GM18909 (cell line): ENCODE measurements around the gene ACTG2.

Experiments
- ATAC-seq: cut with Tn5 transposase; IDR thresholded peaks from one replicate; pipeline ENCODE4 v1.9.1; 2021; ENCODE audit warnings: mild to moderate bottlenecking; ENCODE audit not compliant: unreplicated experiment, poor library complexity

Gene ACTG2

DNA sequence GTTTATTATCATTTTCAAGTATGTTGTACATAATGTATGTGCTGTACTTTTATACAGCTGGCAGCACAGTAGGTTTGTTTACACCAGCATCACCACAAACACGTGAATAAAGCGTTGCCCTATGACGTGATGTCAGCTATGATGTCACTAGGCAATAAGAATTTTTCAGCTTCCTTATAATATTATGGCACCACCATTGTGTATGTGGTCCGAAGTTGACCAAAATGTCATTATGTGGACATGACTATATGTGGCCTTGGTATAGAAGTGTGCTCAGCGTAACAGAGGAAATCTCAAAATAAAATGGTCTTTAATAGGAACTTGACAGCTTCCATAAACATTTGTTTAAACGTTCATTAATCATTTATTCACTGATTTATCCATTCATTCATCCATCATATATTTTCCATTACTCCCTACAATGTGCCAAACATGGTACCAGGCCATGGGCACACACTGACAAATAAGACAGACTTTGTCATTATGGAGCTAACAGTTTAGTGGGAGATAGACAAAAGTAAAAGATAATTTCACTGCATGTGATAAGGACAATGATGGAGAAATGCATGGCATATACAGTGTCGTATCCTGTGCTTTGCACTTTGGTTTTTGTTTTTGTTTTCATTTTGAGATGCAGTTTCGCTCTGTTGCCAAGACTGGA is 18.9 kb downstream of the ACTG2 start:
- ATAC-seq: no peak

GRCh38 chr2:73913414-73914054 is 20.7 kb downstream of the ACTG2 start:
- no peak for ATAC-seq

DNA sequence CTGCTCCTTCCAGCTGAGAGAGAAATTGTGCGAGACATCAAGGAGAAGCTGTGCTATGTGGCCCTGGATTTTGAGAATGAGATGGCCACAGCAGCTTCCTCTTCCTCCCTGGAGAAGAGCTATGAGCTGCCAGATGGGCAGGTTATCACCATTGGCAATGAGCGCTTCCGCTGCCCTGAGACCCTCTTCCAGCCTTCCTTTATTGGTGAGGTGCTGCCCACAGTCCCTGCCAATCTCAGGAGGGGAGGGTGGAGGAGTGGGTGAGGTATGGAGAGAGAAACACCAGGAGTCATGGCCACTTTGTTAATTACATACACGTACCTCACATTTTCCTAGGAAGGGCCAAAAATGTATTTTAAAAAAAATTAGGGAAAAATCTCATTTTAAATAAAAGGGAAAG is 21.9 kb downstream of the ACTG2 start:
- ATAC-seq: no peak

GRCh38 chr2:73915437-73915993 is 22.7 kb downstream of the ACTG2 start:
- ATAC-seq: no peak

GRCh38 chr2:73916666-73917065 is 23.9 kb downstream of the ACTG2 start:
- no peak for ATAC-seq

DNA sequence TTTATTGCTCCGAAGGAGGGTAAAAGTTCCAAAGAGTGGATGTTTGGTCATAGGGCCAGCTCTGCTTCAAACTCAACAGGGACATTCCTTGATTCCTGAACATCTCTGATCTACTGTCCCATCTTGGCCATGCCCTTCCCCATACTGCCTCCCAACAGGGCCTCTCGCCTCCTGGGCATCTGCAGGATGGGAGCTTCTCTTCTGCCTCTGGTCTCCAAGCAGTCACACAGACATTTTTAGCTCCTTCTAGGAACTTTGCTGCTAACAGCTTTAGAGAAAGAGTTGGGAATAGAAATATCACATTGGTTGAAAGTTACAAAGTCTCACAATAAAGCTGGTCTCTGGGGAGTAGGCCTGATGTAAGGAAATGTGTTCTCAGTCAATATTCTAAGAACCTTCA is 24.5 kb downstream of the ACTG2 start:
- no peak for ATAC-seq

DNA sequence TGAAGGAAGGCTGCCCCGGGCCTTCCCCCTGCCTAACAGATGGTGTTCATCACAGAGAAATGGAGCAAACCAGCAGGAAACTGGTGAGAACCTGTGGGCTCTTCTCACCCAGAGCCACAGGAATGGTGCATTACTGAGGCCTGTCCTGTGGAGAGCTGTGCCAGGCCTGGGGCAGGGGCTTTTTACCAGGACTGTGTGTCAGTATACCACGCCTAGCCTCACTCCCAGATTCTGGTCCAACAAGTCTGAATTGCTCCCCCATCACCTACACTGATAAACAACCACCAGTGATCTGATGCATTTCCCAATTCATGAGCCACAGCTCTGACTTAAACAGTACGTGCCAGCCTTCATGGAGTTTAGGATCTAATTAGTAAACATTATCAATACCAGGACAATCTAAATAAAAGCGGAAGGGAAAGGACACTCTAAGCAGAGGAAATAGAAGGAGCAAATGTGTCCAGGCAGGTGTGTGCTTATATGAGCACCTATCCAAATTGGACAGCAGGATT is 24.9 kb downstream of the ACTG2 start:
- ATAC-seq: no peak

DNA sequence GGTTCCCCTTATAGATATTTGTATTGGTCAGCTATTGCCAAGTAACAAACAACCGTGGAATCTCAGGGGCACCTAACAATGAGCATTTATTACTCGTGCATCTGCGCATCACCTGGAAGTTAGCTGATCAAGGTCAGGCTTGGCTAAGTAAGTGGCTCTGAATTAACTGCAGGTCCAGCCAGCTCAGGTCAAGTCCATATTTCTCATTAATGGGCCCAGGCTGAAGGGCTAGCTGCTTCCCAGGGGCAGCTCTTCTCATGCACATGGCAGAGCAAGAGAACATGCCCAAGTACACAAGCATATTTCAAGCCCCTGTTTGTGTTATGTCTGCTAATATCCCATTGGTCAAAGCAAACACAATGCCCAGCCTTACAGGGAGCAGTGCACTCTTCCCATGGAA is 26.0 kb downstream of the ACTG2 start:
- ATAC-seq: no peak

DNA sequence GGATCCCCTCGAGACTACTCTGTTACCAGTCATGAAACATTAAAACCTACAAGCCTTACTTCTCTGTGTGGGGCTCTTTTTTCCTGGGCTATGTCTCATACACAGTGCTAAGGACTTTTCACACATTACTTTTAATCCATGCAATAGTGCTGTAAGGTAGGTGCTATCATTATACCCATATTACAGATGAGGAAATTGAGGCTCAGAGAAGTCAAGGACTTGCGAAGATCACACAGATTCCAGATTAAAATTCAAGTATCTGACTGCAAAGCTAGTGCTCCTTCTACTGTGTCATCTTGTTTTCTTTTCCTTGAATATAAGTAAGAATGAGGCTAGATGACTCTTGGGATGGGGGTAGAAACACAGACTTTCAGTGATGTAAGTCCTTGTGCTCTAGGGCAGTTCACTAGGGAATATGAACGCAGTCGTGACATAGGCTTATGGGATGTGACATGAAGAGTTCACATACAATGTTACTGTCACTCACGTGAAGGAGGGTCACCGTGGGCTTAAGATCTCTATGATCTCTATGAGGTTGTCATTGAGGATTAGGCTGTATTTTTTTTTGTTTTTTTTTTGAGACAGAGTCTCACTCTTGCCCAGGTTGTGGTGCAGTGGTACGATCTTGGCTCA is 26.9 kb downstream of the ACTG2 start:
- no peak for ATAC-seq

GRCh38 chr2:73920577-73921545 is 28.1 kb downstream of the ACTG2 start:
- ATAC-seq: no peak

DNA sequence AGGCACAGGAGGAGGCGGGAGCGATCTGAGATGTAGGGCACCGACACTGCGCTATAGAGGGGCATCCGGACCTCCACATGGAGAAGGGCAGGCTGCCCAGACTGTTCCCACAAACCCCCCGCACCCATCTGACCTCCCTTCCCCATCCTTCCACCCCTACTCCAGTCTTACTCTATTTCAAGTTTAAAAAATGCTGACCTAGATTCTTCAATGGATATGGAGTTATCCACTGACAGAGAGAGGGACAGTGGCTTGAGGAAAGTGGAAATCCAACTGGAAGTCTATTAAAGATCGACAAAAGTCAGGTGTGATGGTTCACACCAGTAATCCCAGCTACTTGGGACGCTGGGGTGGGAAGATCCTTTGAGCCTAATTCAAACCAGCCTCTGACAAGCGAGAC is 28.8 kb downstream of the ACTG2 start:
- ATAC-seq: no peak

DNA sequence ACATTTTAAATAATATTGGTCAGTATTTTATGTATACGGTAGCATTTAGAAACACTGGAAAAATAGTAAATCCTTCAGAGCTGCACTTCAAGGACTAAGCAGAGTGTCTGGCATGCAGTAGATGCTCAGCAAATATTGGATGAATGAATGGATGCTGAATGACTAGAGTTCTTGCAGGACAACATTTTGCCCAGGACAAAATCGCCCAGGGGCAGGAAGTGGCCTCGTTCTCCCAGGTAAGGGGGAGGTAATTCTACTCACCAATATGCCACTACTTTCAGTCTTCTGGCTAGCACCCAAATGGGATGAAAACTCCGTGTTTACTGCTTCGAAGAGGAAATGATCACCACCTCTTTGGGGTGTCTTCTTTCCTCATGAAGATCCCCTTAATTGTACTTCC is 29.9 kb downstream of the ACTG2 start:
- ATAC-seq: no peak

- no peak for ATAC-seq
Measured at GRCh38 chr2:73925033-73925704, 32.4 kb downstream of the ACTG2 start.

DNA sequence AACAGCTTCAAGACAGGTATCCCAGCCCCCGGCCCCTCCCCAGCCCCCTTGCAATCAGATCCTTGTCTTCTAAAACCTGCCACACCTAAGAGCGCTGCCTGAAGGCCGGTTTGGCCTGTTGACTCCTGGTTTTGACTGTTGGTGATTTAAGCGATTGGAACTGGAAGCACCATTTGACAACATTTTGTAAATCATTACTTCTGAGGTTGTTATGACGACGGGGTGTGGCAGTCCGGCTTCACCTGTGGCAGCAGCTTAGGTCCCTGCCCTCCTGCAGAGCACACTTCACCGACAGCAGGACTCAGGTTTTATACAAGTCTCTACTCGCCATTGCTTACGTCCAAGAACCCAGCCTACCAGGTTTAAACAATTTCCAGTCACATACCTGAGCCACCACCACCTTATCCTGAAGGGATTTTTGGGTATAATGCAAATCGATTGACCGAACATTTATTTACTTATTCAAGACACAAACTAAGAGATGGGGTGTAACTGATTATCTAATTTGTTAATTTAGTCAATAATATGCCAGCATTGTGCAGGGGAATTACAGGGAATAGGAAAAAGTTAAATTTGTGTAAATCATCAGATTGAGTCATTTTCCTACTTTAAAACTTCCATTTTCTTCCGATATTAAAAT is 33.2 kb downstream of the ACTG2 start:
- ATAC-seq: no peak

DNA sequence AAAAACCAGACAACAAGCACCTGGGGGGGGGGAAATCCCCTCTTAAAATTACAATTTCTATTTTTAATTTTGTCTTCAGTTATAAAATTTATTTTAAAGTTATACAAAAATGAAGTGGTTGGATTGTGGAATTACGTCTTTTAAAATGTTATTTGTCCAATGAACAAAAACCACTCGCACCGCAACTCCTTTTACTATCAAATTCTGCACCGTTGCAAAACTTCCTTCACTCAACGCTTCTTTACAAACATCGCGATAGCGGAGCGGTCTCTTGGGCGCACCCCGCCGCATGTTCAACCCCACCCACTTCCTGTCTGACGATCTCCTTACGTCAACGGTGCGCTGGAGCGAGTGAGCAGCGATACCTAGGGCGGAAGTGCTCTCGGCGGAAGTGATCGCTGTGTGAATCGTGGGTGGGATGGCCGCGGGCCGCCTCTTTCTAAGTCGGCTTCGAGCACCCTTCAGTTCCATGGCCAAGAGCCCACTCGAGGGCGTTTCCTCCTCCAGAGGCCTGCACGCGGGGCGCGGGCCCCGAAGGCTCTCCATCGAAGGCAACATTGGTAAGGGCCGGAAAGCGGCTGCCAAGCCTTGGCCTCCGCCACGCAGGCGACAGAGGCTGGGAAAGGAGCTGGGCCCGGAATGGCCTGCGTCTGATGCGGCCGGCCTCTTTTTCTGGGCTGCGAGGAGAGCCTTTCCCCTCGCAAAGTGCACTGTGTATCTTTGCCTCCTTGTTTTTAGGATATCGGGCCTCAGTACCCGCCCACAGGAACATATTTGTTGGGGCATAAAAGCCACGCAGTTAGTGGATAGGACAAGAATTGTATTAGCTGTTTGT is 33.9 kb downstream of the ACTG2 start, which contains the start of gene DGUOK:
DGUOK (plus strand) TSS at position 388 of the 835 bp plus-strand sequence; CDS start at position 419, 31 bp downstream.
- peak; percentile 99 for ATAC-seq

- ATAC-seq: no peak
Measured at GRCh38 chr2:73927344-73927743, 34.5 kb downstream of the ACTG2 start.

GRCh38 chr2:73928963-73929347 is 36.1 kb downstream of the ACTG2 start:
- no peak for ATAC-seq

DNA sequence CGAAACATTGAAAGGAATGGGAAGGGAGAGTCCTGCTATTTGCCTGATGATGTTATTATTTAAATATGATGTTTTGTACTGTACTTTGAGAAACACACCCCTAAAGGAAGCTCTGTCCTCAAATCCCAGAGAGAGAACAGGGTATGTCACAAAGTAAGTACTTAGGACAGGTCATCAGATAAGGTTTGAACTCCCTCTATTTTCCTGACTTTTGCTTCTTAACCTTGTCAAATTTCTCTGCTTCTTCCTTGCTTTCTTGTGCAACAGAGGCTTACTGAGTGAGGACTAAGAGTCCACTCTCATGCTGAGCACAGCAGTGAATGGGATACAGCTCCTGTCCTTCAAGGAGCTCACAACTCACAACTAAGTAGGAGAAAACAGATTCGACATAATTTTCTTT is 37.6 kb downstream of the ACTG2 start:
- ATAC-seq: no peak
